Smooth muscle cell (in vitro differentiated cells): ENCODE results near the gene MAFF. TPM values are rescaled to one million over a fixed set of nuclear protein-coding genes. Genes with fewer than 3 reads are reported as not detected.
A peak's percentile ranks its signal among the peaks of the same experiment; 100 is the strongest.
"Not testable (repeated sequence)": the region's sequence is repeated elsewhere in the genome, so short reads cannot be mapped to it uniquely, and the experiment has no call there.

Experiments
- DNase-seq: peaks from one replicate; lab custom pipeline; 2025; ENCODE audit not compliant: unreplicated experiment; lab: John Stamatoyannopoulos, UW
- H2AFZ ChIP-seq: fragments of 200-600 bp; sonication (generic); 2 replicates; pipeline ENCODE4 v1.6.0; 2016; ENCODE audit warnings: antibody characterized with exemption, low read depth, mild to moderate bottlenecking
- H3F3A ChIP-seq: fragments of 200-600 bp; sonication (generic); 2 replicates; pipeline ENCODE4 v1.6.0; 2017; ENCODE audit warnings: antibody characterized with exemption, low read depth
- H3K27ac ChIP-seq: fragments of 200-600 bp; sonication (generic); 2 replicates; pipeline ENCODE4 v1.5.1; 2016; ENCODE audit warnings: low read depth, mild to moderate bottlenecking
- H3K27me3 ChIP-seq: fragments of 200-600 bp; sonication (generic); 2 replicates; pipeline ENCODE4 v1.6.1; 2016; ENCODE audit warnings: low read depth, mild to moderate bottlenecking
- H3K36me3 ChIP-seq: fragments of 200-600 bp; sonication (generic); 2 replicates; pipeline ENCODE4 v1.5.1; 2016; ENCODE audit warnings: low read depth
- H3K4me1 ChIP-seq: fragments of 200-600 bp; sonication (generic); 2 replicates; pipeline ENCODE4 v1.5.1; 2016; ENCODE audit warnings: low read depth
- H3K4me2 ChIP-seq: fragments of 200-600 bp; sonication (generic); 2 replicates; pipeline ENCODE4 v1.6.0; 2016; ENCODE audit warnings: mild to moderate bottlenecking
- H3K4me3 ChIP-seq: fragments of 200-600 bp; sonication (generic); 2 replicates; pipeline ENCODE4 v1.5.1; 2016; ENCODE audit warnings: mild to moderate bottlenecking
- H3K79me2 ChIP-seq: fragments of 200-600 bp; sonication (generic); 2 replicates; pipeline ENCODE4 v1.6.0; 2016; ENCODE audit warnings: low read depth, mild to moderate bottlenecking
- H3K9ac ChIP-seq: fragments of 200-600 bp; sonication (generic); 2 replicates; pipeline ENCODE4 v1.6.0; 2016; ENCODE audit warnings: low read depth
- H3K9me3 ChIP-seq: fragments of 200-600 bp; sonication (generic); replicated peaks from 2 replicates; pipeline ENCODE4 v1.5.1; 2016; ENCODE audit warnings: low read depth
- H4K20me1 ChIP-seq: fragments of 200-600 bp; sonication (generic); 2 replicates; pipeline ENCODE4 v1.6.0; 2016; ENCODE audit warnings: low read depth
- CTCF ChIP-seq: fragments of 200-600 bp; sonication (generic); IDR thresholded peaks from 2 replicates; pipeline ENCODE4 v1.5.1; 2017; ENCODE audit warnings: borderline replicate concordance, mild to moderate bottlenecking, antibody characterized with exemption; ENCODE audit not compliant: insufficient read depth, poor library complexity, severe bottlenecking
- WGBS: methylation state at CpG from one replicate; pipeline ENCODE4 v1.1.7; 2016; ENCODE audit warnings: low lambda C conversion rate; 5-methylcytosine and 5-hydroxymethylcytosine counted together
- polyA plus RNA-seq: library from polyadenylated mRNA; unstranded; fragments of >200 nt; fragmentation: Nextera tagmentation; extraction: Ambion mirVana; gene quantifications from 2 replicates; pipeline ENCODE4 v1.2.1, GENCODE V29; 2016
- total RNA-seq: library from RNA; depleted of rRNA; stranded (reverse); fragments of >200 nt; gene quantifications from 2 replicates; pipeline ENCODE4 v1.2.3, GENCODE V29; 2014

Gene MAFF
- total and polyA plus RNA-seq, 2 experiments from 2014 or later, result 48.2 to 51.2 TPM

GRCh38 chr22:38177926-38178604 lies 23.7 kb upstream of the MAFF start:
- H3K79me2 ChIP-seq, result no peaks in the 10 kb centered on the region
- H4K20me1 ChIP-seq, result no peaks in the 10 kb centered on the region
- no peaks in the 10 kb centered on the region for H3K9me3 ChIP-seq
- no peaks in the 10 kb centered on the region for H3K36me3 ChIP-seq
- WGBS, result 39% methylated on average over 15 of the region's 15 CpGs
- no peak for DNase-seq
- H3K9ac ChIP-seq, result peak overlapping the region; percentile 60
- H3K4me2 ChIP-seq, result peak overlapping the region; percentile 27
- no peak for TF ChIP-seq CTCF
- peaks cover 14% of the 10 kb centered on the region for H3F3A ChIP-seq
- H3K27me3 ChIP-seq, result no peaks in the 10 kb centered on the region
- peaks cover 18% of the 10 kb centered on the region for H3K4me1 ChIP-seq
- H3K27ac ChIP-seq, result peak overlapping the region; percentile 99
- no peak overlapping the region for H3K4me3 ChIP-seq
- H2AFZ ChIP-seq, result no peak overlapping the region

DNA sequence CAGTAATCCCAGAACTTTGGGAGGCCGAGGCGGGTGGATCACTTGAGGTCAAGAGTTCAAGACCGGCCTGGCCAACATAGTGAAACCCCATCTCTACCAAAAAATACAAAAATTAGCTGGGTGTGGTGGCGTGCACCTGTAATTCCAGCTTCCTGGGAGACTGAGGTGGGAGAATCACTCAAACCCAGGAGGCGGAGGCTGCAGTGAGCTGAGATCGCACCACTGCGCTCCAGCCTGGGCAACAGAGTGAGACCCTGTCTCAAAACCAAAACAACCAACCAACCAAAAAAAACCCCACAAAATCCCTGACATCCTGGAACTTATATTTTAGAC lies 23.2 kb upstream of the MAFF start:
- H3K27ac ChIP-seq, result peak overlapping the region; percentile 99
- H3K4me1 ChIP-seq, result peaks cover 18% of the 10 kb centered on the region
- not testable (repeated sequence) for H3K27me3 ChIP-seq, H3K36me3 ChIP-seq, DNase-seq, H3K4me3 ChIP-seq, H4K20me1 ChIP-seq, H3K9me3 ChIP-seq, H3K79me2 ChIP-seq, H2AFZ ChIP-seq, H3K4me2 ChIP-seq
- H3F3A ChIP-seq, result peaks cover 14% of the 10 kb centered on the region
- H3K9ac ChIP-seq, result peak overlapping the region; percentile 94
- 98% methylated on average over 7 of the region's 7 CpGs for whole genome bisulfite sequencing

GRCh38 chr22:38180841-38181452 lies 20.8 kb upstream of the MAFF start:
- Histone ChIP-seq H3K4me3 (peak overlapping the region; percentile 54), H2AFZ (peak overlapping the region; percentile 65), H3K9me3 (no peaks in the 10 kb centered on the region), H3K27ac (peak overlapping the region; percentile 99), H3K4me2 (peak overlapping the region; percentile 96), H3K36me3 (no peaks in the 10 kb centered on the region), H3K4me1 (peaks cover 18% of the 10 kb centered on the region), H3K79me2 (no peaks in the 10 kb centered on the region), H3F3A (peaks cover 14% of the 10 kb centered on the region), H4K20me1 (no peaks in the 10 kb centered on the region), H3K9ac (peak overlapping the region; percentile 94), H3K27me3 (no peaks in the 10 kb centered on the region)
- DNase-seq, result no peak
- TF ChIP-seq CTCF, result no peak
- WGBS, result 28% methylated on average over 11 of the region's 14 CpGs

DNA sequence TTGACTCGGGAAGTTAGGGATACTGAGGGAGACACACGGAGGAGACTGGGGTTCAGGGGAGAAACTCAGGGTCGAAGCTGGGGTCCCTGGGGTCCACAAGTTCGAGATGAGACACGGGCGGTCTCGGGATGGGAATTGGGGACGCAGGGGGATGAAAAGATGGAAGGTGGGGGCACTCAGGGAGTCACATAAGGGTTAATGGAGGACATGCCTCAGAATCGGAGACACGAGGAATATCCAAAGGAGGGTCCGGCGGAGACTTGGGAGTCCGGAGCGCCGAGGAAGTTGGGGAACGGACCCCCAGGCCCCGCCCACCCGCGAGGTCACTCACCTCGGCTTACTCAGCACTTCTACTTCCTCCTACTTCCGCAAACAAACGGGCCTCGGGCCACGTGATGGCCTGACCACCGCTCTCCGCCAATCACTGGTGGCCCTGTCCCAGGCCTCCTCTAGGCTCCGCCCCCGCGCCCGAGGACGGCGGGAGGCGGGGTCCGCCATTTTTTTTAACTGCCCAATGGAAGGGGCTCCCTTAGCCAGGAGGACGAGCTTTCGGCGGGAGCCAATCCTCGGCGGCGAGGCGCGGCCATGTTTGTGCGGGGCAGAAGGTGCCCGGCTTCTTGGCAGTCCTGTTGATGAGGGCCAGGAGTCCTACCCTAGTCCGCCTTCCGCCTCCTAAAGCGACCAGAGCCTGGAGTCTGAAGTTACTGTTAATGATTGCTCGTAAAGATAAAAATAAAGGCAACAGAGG lies 20.2 kb upstream of the MAFF start, which contains the start of gene PLA2G6:
Gene PLA2G6 (minus strand): TSS at position 378 of the 748 bp plus-strand sequence. CDS start 12,404 bp downstream, outside the sequence.
- Histone ChIP-seq H3K4me1 (peaks cover 18% of the 10 kb centered on the region), H2AFZ (peak within 1 kb of the TSS; percentile 65), H3K27me3 (no peaks in the 10 kb centered on the region), H4K20me1 (no peaks in the 10 kb centered on the region), H3K79me2 (no peaks in the 10 kb centered on the region), H3K4me3 (peak within 1 kb of the TSS; percentile 54), H3K36me3 (no peaks in the 10 kb centered on the region), H3K9ac (peak within 1 kb of the TSS; percentile 94), H3K4me2 (peak within 1 kb of the TSS; percentile 96), H3K9me3 (no peaks in the 10 kb centered on the region), H3K27ac (peak within 1 kb of the TSS; percentile 99), H3F3A (peaks cover 14% of the 10 kb centered on the region)
- peak; percentile 94 for DNase-seq
- no peak for TF ChIP-seq CTCF
- 3% methylated on average over 43 of the region's 48 CpGs for WGBS
